ENCODE results near the gene RPS6KB1. TPM values are rescaled to one million over a fixed set of nuclear protein-coding genes. Genes with fewer than 3 reads are reported as not detected.
A peak's percentile ranks its signal among the peaks of the same experiment; 100 is the strongest.

RPS6KB1 gene
- total RNA-seq, 2 donors from 2014 or later: 31.0 to 62.6 TPM

GRCh38 chr17:59892251-59892923 lies 534 bp upstream of the RPS6KB1 start:
- Histone ChIP-seq H3K36me3 (peaks cover 7% of the 10 kb centered on the region), H3K9me3 (no peaks in the 10 kb centered on the region), H3K4me1 (ENCODE audit: control insufficient read depth in 1 of 2, low read depth in 2 of 2) (peaks cover 24 to 32% of the 10 kb centered on the region in 2 donors), H3K27ac (peak overlapping the region; percentile 45 to 86), H3K27me3 (replicated peaks; ENCODE audit: insufficient read depth) (no peaks in the 10 kb centered on the region), H3K4me3 (peak overlapping the region; percentile 98)
- no peak for DNase-seq (ENCODE audit: low spot score)
- TF ChIP-seq CTCF (IDR thresholded peaks at IDR 0.05): no peak
- ATAC-seq (ENCODE audit: insufficient number of reproducible peaks, low FRiP score, low read depth): peak; percentile 38

- H3K4me1 ChIP-seq (ENCODE audit: control insufficient read depth in 1 of 2, low read depth in 2 of 2): peaks cover 24 to 32% of the 10 kb centered on the region in 2 donors
- H3K27me3 ChIP-seq (replicated peaks; ENCODE audit: insufficient read depth): no peaks in the 10 kb centered on the region
- ATAC-seq (ENCODE audit: insufficient number of reproducible peaks, low FRiP score, low read depth) (no peak), DNase-seq (ENCODE audit: low spot score) (no peak)
- no peaks in the 10 kb centered on the region for H3K9me3 ChIP-seq
- peaks cover 4% of the 10 kb centered on the region for H3K36me3 ChIP-seq
- peak overlapping the region; percentile 98 for H3K4me3 ChIP-seq
- H3K27ac ChIP-seq: peak overlapping the region; percentile 86 to 87
- no peak for TF ChIP-seq CTCF (IDR thresholded peaks at IDR 0.05)
These were observed 767 bp downstream of the RPS6KB1 start for GRCh38 chr17:59893676-59894100.

- Histone ChIP-seq H3K9me3 (no peaks in the 10 kb centered on the region), H3K4me1 (ENCODE audit: control insufficient read depth in 1 of 2, low read depth in 2 of 2) (peaks cover 9 to 17% of the 10 kb centered on the region in 2 donors), H3K4me3 (no peak overlapping the region), H3K27ac (no peak overlapping the region), H3K36me3 (no peaks in the 10 kb centered on the region), H3K27me3 (replicated peaks; ENCODE audit: insufficient read depth) (no peaks in the 10 kb centered on the region)
- TF ChIP-seq CTCF (IDR thresholded peaks at IDR 0.05): no peak
- ATAC-seq (ENCODE audit: insufficient number of reproducible peaks, low FRiP score, low read depth) (no peak), DNase-seq (ENCODE audit: low spot score) (no peak)
These were observed 4.2 kb downstream of the RPS6KB1 start for GRCh38 chr17:59897090-59897489.

GRCh38 chr17:59899099-59899498 lies 6.2 kb downstream of the RPS6KB1 start:
- Histone ChIP-seq H3K4me1 (ENCODE audit: control insufficient read depth in 1 of 2, low read depth in 2 of 2) (peaks cover 9 to 13% of the 10 kb centered on the region in 2 donors), H3K27ac (no peak overlapping the region), H3K4me3 (no peak overlapping the region), H3K27me3 (replicated peaks; ENCODE audit: insufficient read depth) (no peaks in the 10 kb centered on the region), H3K36me3 (no peaks in the 10 kb centered on the region), H3K9me3 (no peaks in the 10 kb centered on the region)
- no peak for ATAC-seq (ENCODE audit: insufficient number of reproducible peaks, low FRiP score, low read depth)
- no peak for DNase-seq (ENCODE audit: low spot score)
- TF ChIP-seq CTCF (IDR thresholded peaks at IDR 0.05): no peak

- no peak for TF ChIP-seq CTCF (IDR thresholded peaks at IDR 0.05)
- ATAC-seq (ENCODE audit: insufficient number of reproducible peaks, low FRiP score, low read depth) (no peak), DNase-seq (ENCODE audit: low spot score) (no peak)
- H3K27ac ChIP-seq: no peak overlapping the region
- H3K27me3 ChIP-seq (replicated peaks; ENCODE audit: insufficient read depth): no peaks in the 10 kb centered on the region
- H3K36me3 ChIP-seq: no peaks in the 10 kb centered on the region
- H3K4me1 ChIP-seq (ENCODE audit: control insufficient read depth in 1 of 2, low read depth in 2 of 2): no peaks in the 10 kb centered on the region
- H3K9me3 ChIP-seq: no peaks in the 10 kb centered on the region
- H3K4me3 ChIP-seq: no peak overlapping the region
These were observed 8.7 kb downstream of the RPS6KB1 start for GRCh38 chr17:59901604-59902003.

All from thoracic aorta (tissue), 2 donors.